B cell (primary cell): ENCODE measurements around the gene CAMTA1. TPM values are rescaled to one million over a fixed set of nuclear protein-coding genes. Genes with fewer than 3 reads are reported as not detected.

ENCODE experiments used
- ATAC-seq: fragments of 200-7000 bp; cut with Tn5 transposase; one replicate; pipeline ENCODE4 v1.10.0; 2021; ENCODE audit warnings: low read depth, mild to moderate bottlenecking, moderate number of reproducible peaks, moderate library complexity
- CTCF ChIA-PET: fragments of 350-600 bp; sonication (Branson Sonifier 250); formaldehyde crosslinking; loops from one replicate; lab custom pipeline; 2021; ENCODE audit warnings: antibody characterized with exemption, inconsistent platforms; lab: Charles Lee
- POLR2A ChIA-PET: fragments of 350-600 bp; sonication (Branson Sonifier 250); formaldehyde crosslinking; loops from one replicate; lab custom pipeline; 2021; ENCODE audit warnings: antibody characterized with exemption; lab: Charles Lee
- DNase-seq: peaks from one replicate; pipeline ENCODE4 v3.0.0; 2013
- H2AFZ ChIP-seq: 2 replicates; pipeline ENCODE4 v1.6.1; 2012; ENCODE audit warnings: mild to moderate bottlenecking, low read depth, low read length; ENCODE audit not compliant: insufficient read depth, poor library complexity, severe bottlenecking
- H3K27ac ChIP-seq, 2 donors: 1 replicate in 1 of 2; 2 replicates in 1 of 2; pipeline ENCODE4 v1.5.1; 2012 to 2013; ENCODE audit warnings: low read length in 2 of 2, mild to moderate bottlenecking in 2 of 2, moderate library complexity in 1 of 2
- H3K27me3 ChIP-seq, 4 experiments: fragments of 200-600 bp in 1 of 4; sonication (generic) in 1 of 4; replicated peaks in 1 of 4; 1 replicate in 2 of 4; 2 replicates in 2 of 4; pipeline versions ENCODE4 v1.6.1 to v1.7.0; 2013 to 2016; ENCODE audit warnings: low read length in 3 of 4, mild to moderate bottlenecking in 2 of 4, mixed read lengths in 1 of 4, moderate library complexity in 1 of 4; ENCODE audit not compliant: insufficient read depth in 4 of 4, control insufficient read depth in 3 of 4; ENCODE audit errors: control extremely low read depth in 1 of 4
- H3K36me3 ChIP-seq, 2 experiments: replicated peaks in 1 of 2; 1 replicate in 1 of 2; 2 replicates in 1 of 2; pipeline versions ENCODE4 v1.6.1 to v1.7.1; 2013; ENCODE audit warnings: low read length in 1 of 2; ENCODE audit not compliant: insufficient read depth in 2 of 2, control insufficient read depth in 1 of 2; ENCODE audit errors: control extremely low read depth in 1 of 2, extremely low read depth in 1 of 2
- H3K4me1 ChIP-seq, 2 donors: fragments of 200-600 bp in 1 of 2; sonication (generic) in 1 of 2; 1 replicate in 1 of 2; 2 replicates in 1 of 2; pipeline versions ENCODE4 v1.5.1 to v1.6.1; 2013 to 2017; ENCODE audit warnings: low read length in 2 of 2; ENCODE audit not compliant: control insufficient read depth in 2 of 2, insufficient read depth in 2 of 2
- H3K4me2 ChIP-seq: replicated peaks from 2 replicates; pipeline ENCODE3; 2012; ENCODE audit warnings: mild to moderate bottlenecking, low read depth, low read length; ENCODE audit not compliant: poor library complexity, severe bottlenecking
- H3K4me3 ChIP-seq, 5 experiments: fragments of 200-600 bp in 1 of 5; sonication (generic) in 1 of 5; 1 replicate in 3 of 5; 2 replicates in 2 of 5; pipeline versions ENCODE4 v1.5.1 to v1.7.0; 2011 to 2016; ENCODE audit warnings: low read length in 4 of 5, mild to moderate bottlenecking in 4 of 5, low read depth in 2 of 5, control low read depth in 1 of 5, moderate library complexity in 1 of 5; ENCODE audit not compliant: insufficient read depth in 1 of 5; ENCODE audit errors: control extremely low read depth in 1 of 5, extremely low read depth in 1 of 5
- H3K79me2 ChIP-seq: fragments of 200-600 bp; sonication (generic); one replicate; pipeline ENCODE4 v1.6.0; 2016; ENCODE audit warnings: low read length; ENCODE audit not compliant: control insufficient read depth, insufficient read depth
- H3K9ac ChIP-seq: fragments of 200-600 bp; sonication (generic); 2 replicates; pipeline ENCODE4 v1.6.1; 2017; ENCODE audit warnings: mild to moderate bottlenecking, low read length, moderate library complexity
- H3K9me3 ChIP-seq, 3 donors: one replicate each; pipeline versions ENCODE4 v1.6.1 to v1.7.1; 2013; ENCODE audit warnings: low read length in 2 of 3; ENCODE audit not compliant: control insufficient read depth in 2 of 3, insufficient read depth in 1 of 3; ENCODE audit errors: control extremely low read depth in 1 of 3
- H4K20me1 ChIP-seq: 2 replicates; pipeline ENCODE4 v1.6.0; 2012; ENCODE audit warnings: mild to moderate bottlenecking, low read length; ENCODE audit not compliant: insufficient read depth, control insufficient read depth, poor library complexity, severe bottlenecking
- H3K27ac Mint-ChIP-seq: one replicate; pipeline ENCODE4 v1.8.0; 2021; ENCODE audit warnings: mixed read lengths
- H3K27me3 Mint-ChIP-seq: one replicate; pipeline ENCODE4 v1.8.0; 2021; ENCODE audit warnings: mixed read lengths
- H3K4me1 Mint-ChIP-seq: one replicate; pipeline ENCODE4 v1.8.0; 2021; ENCODE audit warnings: mixed read lengths
- H3K4me3 Mint-ChIP-seq: one replicate; pipeline ENCODE4 v1.8.0; 2021; ENCODE audit warnings: mixed read lengths
- H3K9me3 Mint-ChIP-seq: one replicate; pipeline ENCODE4 v1.8.0; 2022; ENCODE audit warnings: mixed read lengths; ENCODE audit not compliant: insufficient read depth
- CTCF ChIP-seq: fragments of 200-600 bp; IDR thresholded peaks from one replicate; pipeline ENCODE4 v1.8.0; 2022; ENCODE audit warnings: antibody characterized with exemption, mild to moderate bottlenecking
- EZH2 ChIP-seq: IDR thresholded peaks from 2 replicates; pipeline ENCODE4 v1.6.1; 2012; ENCODE audit warnings: borderline replicate concordance, low read depth, mild to moderate bottlenecking, moderate library complexity, low read length; ENCODE audit not compliant: insufficient read depth, poor library complexity, severe bottlenecking
- WGBS: methylation state at CpG from one replicate; pipeline ENCODE4 v1.1.5; 2013; ENCODE audit warnings: missing lambda C conversion rate; ENCODE audit not compliant: insufficient coverage; 5-methylcytosine and 5-hydroxymethylcytosine counted together
- intact Hi-C: fragments of 100-400 bp; cut with micrococcal nuclease; formaldehyde crosslinking; loops from one replicate; pipeline ENCODE4 v1.10.0; 2022
- polyA plus RNA-seq: library from polyadenylated mRNA; depleted of rRNA; stranded (reverse); fragments of >200 nt; gene quantifications from 2 replicates; pipeline ENCODE4 v1.2.3, GENCODE V29; 2012
- total RNA-seq, 2 donors: library from RNA; stranded (reverse); fragments of 120-200 nt in 1 of 2; gene quantifications; 1 replicate in 1 of 2; 2 replicates in 1 of 2; pipeline versions ENCODE4 v1.2.3 to v1.2.4, GENCODE V29; 2013 to 2022

CAMTA1 gene
- total and polyA plus RNA-seq, 2 donors (not counting 1 experiment from before 2014, with no cell fraction given) = 42.2 to 45.7 TPM

GRCh38 chr1:7687411-7687810 is 902.2 kb downstream of the CAMTA1 start:
- H2AFZ ChIP-seq = no peak overlapping the region

GRCh38 chr1:7688659-7689058 is 903.4 kb downstream of the CAMTA1 start:
- peaks cover under 1% of the 10 kb centered on the region for H3K9me3 Mint-ChIP-seq
- intact Hi-C loops = no loop called here

More at GRCh38 chr1:7687411-7687810, 902.2 kb downstream of the CAMTA1 start:
- no peaks in the 10 kb centered on the region for H3K36me3 ChIP-seq
- H3K27ac ChIP-seq = no peak overlapping the region
- ChIA-PET CTCF (interaction anchor here (1.1 to 3.0 kb wide), 2 partner anchors 19 to 65 kb away, joined by 4 to 16 read pairs; no protein-coding TSS in a partner anchor), POLR2A (no interaction called here)
- Mint-ChIP-seq H3K9me3 (no peaks in the 10 kb centered on the region), H3K27ac (no peak overlapping the region), H3K4me1 (no peaks in the 10 kb centered on the region), H3K27me3 (peaks cover 31% of the 10 kb centered on the region), H3K4me3 (no peak overlapping the region)
- no peaks in the 10 kb centered on the region for H3K79me2 ChIP-seq
- H3K9me3 ChIP-seq = peaks cover 0 to 13% (median 0%) of the 10 kb centered on the region in 3 donors
- WGBS = 86% methylated on average over 9 of the region's 9 CpGs
- H3K27me3 ChIP-seq = no peaks in the 10 kb centered on the region
- no peak overlapping the region for H3K4me3 ChIP-seq
- no peak for DNase-seq
- ATAC-seq = no peak
- H3K4me1 ChIP-seq = no peaks in the 10 kb centered on the region
- H3K9ac ChIP-seq = no peak overlapping the region
- no peak for TF ChIP-seq EZH2
- TF ChIP-seq CTCF = no peak
- intact Hi-C loops = no loop called here
- no peak overlapping the region for H3K4me2 ChIP-seq
- no peaks in the 10 kb centered on the region for H4K20me1 ChIP-seq

More at GRCh38 chr1:7688659-7689058, 903.4 kb downstream of the CAMTA1 start:
- no peak overlapping the region for H3K27ac ChIP-seq
- no peaks in the 10 kb centered on the region for H3K4me1 Mint-ChIP-seq
- no peak overlapping the region for H3K9ac ChIP-seq
- no peak overlapping the region for H3K4me2 ChIP-seq
- peaks cover 40% of the 10 kb centered on the region for H3K27me3 Mint-ChIP-seq
- H3K79me2 ChIP-seq = no peaks in the 10 kb centered on the region
- DNase-seq = no peak
- H4K20me1 ChIP-seq = no peaks in the 10 kb centered on the region
- ChIA-PET POLR2A (no interaction called here), CTCF (interaction anchor here (2.0 to 3.0 kb wide), 2 partner anchors 20 kb away, joined by 5 to 16 read pairs; no protein-coding TSS in a partner anchor)
- no peak for TF ChIP-seq CTCF
- TF ChIP-seq EZH2 = no peak
- peaks cover 0 to 22% (median 0%) of the 10 kb centered on the region in 3 donors for H3K9me3 ChIP-seq
- no peak overlapping the region for H2AFZ ChIP-seq
- H3K27me3 ChIP-seq = peaks cover 0 to 2% (median 0%) of the 10 kb centered on the region in 4 experiments
- no peaks in the 10 kb centered on the region for H3K36me3 ChIP-seq
- no peak overlapping the region for H3K4me3 Mint-ChIP-seq
- no peak overlapping the region for H3K4me3 ChIP-seq
- no peak overlapping the region for H3K27ac Mint-ChIP-seq
- H3K4me1 ChIP-seq = no peaks in the 10 kb centered on the region
- 100% methylated on average over 1 of the region's 1 CpG for WGBS
- no peak for ATAC-seq
